ENCODE results near the gene GUCY1A1. TPM values are rescaled to one million over a fixed set of nuclear protein-coding genes. Genes with fewer than 3 reads are reported as not detected.

Gene GUCY1A1, protein sequence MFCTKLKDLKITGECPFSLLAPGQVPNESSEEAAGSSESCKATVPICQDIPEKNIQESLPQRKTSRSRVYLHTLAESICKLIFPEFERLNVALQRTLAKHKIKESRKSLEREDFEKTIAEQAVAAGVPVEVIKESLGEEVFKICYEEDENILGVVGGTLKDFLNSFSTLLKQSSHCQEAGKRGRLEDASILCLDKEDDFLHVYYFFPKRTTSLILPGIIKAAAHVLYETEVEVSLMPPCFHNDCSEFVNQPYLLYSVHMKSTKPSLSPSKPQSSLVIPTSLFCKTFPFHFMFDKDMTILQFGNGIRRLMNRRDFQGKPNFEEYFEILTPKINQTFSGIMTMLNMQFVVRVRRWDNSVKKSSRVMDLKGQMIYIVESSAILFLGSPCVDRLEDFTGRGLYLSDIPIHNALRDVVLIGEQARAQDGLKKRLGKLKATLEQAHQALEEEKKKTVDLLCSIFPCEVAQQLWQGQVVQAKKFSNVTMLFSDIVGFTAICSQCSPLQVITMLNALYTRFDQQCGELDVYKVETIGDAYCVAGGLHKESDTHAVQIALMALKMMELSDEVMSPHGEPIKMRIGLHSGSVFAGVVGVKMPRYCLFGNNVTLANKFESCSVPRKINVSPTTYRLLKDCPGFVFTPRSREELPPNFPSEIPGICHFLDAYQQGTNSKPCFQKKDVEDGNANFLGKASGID
- polyA plus RNA-seq (ENCODE audit: low read depth in 6 of 6), result 1 to 10 TPM in 5 of 6 donors, under 1 TPM in 1; 0.76 to 4.9 (median 2.5) TPM

DNA sequence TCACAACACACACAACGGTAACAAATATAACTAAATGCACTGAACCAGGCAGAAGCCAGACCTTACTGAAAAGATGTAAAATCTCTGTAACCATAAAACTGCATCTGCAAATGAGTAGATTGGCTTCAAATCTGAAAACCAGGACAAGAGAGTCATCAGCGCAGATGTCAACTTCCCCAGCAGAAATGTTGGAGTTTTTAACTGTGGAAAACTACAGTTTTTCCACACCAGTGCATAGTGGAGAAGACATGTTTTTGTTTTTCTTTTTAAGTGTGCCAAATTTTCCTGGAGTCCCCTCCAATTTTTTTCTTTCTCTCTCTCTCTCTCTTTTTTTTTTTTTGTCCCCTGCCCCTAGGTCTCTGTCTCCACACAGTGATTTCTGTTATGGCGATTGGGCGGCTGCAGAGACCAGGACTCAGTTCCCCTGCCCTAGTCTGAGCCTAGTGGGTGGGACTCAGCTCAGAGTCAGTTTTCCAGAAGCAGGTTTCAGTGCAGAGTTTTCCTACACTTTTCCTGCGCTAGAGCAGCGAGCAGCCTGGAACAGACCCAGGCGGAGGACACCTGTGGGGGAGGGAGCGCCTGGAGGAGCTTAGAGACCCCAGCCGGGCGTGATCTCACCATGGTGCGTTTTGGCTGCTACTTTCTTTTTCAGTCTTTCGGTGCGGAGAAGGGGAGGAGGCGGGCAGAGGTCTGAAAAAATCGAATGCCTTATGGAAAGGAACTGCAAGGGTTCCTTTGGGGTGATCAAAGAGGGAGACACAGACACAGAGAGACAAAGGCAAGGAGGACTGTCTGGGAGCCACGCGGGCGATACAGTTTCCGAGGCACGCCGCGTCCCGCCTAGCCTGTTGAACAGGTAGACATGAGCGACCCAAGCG, at the start of gene GUCY1A1:
GUCY1A1 (plus strand) TSS at position 505 of the 878 bp plus-strand sequence. CDS start 30,020 bp downstream, outside the sequence.
- no peaks in the 10 kb centered on the region for H3K9me3 Mint-ChIP-seq
- H3K27me3 Mint-ChIP-seq, result peaks cover 26 to 30% (median 30%) of the 10 kb centered on the region in 3 donors
- H3K36me3 Mint-ChIP-seq, result no peaks in the 10 kb centered on the region
- ATAC-seq (ENCODE audit: low read depth in 2 of 2), result peak; percentile 13 to 15
- H3K4me3 Mint-ChIP-seq, result peak within 1 kb of the TSS; percentile 83 to 98 (median 96)
- peak; percentile 15 for DNase-seq
- peaks cover 5 to 20% (median 16%) of the 10 kb centered on the region in 3 donors for H3K4me1 Mint-ChIP-seq
- H3K27ac Mint-ChIP-seq, result peak within 1 kb of the TSS; percentile 12 to 95 (median 74)

DNA sequence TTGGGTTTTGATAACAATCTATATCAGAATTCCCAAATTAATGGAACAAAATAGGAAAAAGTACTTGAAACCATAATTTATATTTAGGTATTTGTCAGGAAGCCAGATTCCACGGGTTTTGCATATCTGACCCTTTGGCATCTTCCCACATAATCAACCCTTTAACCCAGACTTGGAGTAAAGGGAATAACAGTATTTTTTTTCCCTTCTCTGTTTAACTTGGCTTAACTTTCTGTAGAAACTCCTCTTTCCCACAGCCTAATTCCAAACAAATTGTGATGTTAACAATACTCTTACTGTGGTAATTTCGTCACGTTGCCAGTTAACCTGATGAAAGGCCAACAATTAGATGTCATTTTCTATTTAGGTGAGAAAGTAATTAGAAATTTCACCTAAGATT, 49.4 kb upstream of the GUCY1A1 start:
- Mint-ChIP-seq H3K27ac (no peak overlapping the region), H3K4me1 (peaks cover 5 to 10% (median 8%) of the 10 kb centered on the region in 3 donors), H3K9me3 (no peaks in the 10 kb centered on the region), H3K27me3 (no peaks in the 10 kb centered on the region), H3K4me3 (no peak overlapping the region), H3K36me3 (no peaks in the 10 kb centered on the region)
- ATAC-seq (ENCODE audit: low read depth in 2 of 2) (no peak), DNase-seq (no peak)

DNA sequence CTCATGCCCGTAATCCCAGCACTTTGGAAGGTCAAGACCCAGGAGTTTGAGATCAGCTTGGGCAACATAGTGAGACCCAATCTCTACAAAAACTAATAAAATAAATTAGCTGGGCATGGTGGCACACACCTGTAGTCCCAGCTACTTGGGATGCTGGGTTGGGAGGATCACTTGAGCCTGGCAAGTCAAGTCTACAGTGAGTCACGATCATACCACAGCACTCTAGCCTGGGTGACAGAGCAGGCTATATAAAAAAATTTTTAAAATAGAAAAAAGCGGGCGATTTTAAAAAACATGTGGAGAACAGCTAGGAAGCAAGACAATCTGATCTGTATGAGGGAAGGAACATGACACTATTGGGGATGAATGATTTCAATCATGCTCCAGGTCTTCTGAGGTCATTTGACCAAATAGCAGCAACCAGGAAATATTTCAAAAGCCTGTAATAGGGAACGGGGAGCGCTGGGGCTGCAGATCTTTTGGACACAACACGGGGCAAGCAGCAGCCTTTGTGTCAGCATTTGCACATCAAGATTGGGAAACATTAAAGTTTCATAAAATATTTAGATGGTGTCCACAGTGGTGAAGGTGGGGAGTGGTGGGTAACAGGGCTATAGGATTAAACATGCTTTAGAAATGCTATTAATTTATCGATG, 48.3 kb upstream of the GUCY1A1 start:
- H3K4me1 Mint-ChIP-seq, result peaks cover 5 to 10% (median 8%) of the 10 kb centered on the region in 3 donors
- ATAC-seq (ENCODE audit: low read depth in 2 of 2) (no peak), DNase-seq (no peak)
- H3K27ac Mint-ChIP-seq, result no peak overlapping the region
- no peaks in the 10 kb centered on the region for H3K27me3 Mint-ChIP-seq
- H3K36me3 Mint-ChIP-seq, result no peaks in the 10 kb centered on the region
- no peaks in the 10 kb centered on the region for H3K9me3 Mint-ChIP-seq
- H3K4me3 Mint-ChIP-seq, result no peak overlapping the region

DNA sequence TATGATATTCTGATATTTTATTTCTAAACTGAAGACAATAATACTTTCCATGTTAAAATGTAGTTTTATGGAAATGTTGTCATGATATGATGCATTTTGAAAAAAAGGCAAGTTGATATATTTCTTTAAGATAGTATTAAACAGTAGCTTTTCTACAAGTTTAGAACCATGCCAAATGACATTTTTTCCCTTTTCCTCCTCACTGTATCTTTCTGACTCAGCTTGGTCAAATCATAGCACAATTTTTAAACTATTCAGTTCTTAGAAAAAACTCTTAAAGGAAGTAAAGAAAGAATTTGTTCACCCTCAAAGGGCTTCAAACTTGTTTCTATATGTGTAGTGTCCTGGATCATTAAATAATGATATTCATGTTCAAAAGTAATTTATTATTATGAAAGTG, 46.0 kb upstream of the GUCY1A1 start:
- Mint-ChIP-seq H3K27ac (no peak overlapping the region), H3K4me3 (no peak overlapping the region), H3K4me1 (peaks cover 0 to 2% (median 1%) of the 10 kb centered on the region in 3 donors), H3K9me3 (no peaks in the 10 kb centered on the region), H3K36me3 (no peaks in the 10 kb centered on the region), H3K27me3 (no peaks in the 10 kb centered on the region)
- no peak for DNase-seq
- no peak for ATAC-seq (ENCODE audit: low read depth in 2 of 2)

DNA sequence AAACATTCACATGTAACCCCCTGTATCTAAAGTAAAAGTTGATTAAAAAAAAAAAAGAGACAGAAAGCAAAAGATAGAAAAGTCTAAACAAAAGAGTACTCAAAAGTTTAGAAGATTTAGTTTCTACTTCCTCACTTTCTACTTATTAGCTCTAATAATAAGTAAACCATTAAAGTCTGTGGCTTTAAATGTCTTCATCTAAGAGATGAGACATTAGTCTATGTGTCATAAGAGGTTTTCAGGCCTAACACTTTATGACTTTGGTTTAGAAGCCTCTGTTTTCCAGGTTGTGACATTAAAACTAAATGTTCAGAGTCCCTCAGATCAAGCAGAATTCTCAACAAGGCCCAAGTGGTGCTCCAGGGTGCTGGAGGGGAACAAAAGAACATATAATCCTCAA, 42.2 kb upstream of the GUCY1A1 start:
- no peaks in the 10 kb centered on the region for H3K4me1 Mint-ChIP-seq
- no peak for ATAC-seq (ENCODE audit: low read depth in 2 of 2)

DNA sequence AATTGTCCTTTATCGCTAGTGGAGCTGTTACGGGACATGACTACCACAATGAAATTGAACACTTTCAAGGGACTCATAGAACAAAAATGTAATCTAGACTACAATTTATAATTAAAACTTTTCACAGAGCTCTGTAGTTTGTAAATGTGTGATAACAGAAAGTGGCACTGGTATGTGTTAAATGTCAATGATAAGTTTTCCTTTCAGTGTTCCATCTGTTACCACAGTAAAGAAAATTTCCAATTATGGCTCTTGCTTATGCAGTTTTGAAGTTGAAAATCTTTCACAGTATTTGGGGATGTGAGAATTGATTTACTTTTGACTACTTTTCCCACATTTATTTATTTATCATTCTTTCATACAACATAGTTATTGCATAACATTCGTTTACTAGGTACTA, 40.1 kb upstream of the GUCY1A1 start:
- Mint-ChIP-seq H3K27me3 (no peaks in the 10 kb centered on the region), H3K4me1 (no peaks in the 10 kb centered on the region), H3K4me3 (no peak overlapping the region), H3K27ac (no peak overlapping the region), H3K36me3 (no peaks in the 10 kb centered on the region), H3K9me3 (no peaks in the 10 kb centered on the region)
- DNase-seq, result no peak
- no peak for ATAC-seq (ENCODE audit: low read depth in 2 of 2)

More for the DNA sequence above, 42.2 kb upstream of the GUCY1A1 start:
- Mint-ChIP-seq H3K36me3 (no peaks in the 10 kb centered on the region), H3K27ac (no peak overlapping the region), H3K4me3 (no peak overlapping the region), H3K27me3 (no peaks in the 10 kb centered on the region), H3K9me3 (no peaks in the 10 kb centered on the region)
- DNase-seq, result no peak

DNA sequence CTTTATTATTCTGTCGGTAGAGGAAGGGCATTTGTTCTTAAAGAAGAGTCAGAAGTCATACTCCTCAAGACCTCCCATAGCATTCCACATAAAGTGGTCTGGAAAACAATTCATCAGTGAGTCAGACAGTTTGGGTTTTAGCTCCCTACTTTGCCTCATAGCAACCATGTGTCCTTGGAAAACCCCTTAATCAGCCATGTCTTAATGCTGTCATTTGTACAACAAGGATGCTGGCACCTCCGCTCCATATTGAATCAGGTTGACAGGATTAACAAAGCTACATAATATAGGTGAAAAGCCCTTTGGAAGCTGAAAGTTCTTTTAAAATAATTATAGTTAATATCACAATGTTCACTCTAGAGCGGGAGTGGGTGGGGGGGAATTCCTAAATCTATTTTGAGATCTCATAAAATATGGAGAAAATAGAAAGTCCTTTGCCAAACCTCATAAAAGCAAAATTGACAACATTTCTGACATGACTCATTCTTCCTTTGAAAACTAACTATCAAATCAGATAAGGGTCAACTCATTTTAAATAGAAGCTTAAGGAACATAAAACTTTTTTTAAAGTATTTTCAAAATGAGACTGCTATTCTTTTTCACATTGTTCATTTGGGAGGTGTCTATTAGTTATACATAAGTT, 37.3 kb upstream of the GUCY1A1 start:
- no peaks in the 10 kb centered on the region for H3K27me3 Mint-ChIP-seq
- no peak for DNase-seq
- no peaks in the 10 kb centered on the region for H3K36me3 Mint-ChIP-seq
- no peak for ATAC-seq (ENCODE audit: low read depth in 2 of 2)
- H3K27ac Mint-ChIP-seq, result no peak overlapping the region
- no peaks in the 10 kb centered on the region for H3K4me1 Mint-ChIP-seq
- no peaks in the 10 kb centered on the region for H3K9me3 Mint-ChIP-seq
- H3K4me3 Mint-ChIP-seq, result no peak overlapping the region

DNA sequence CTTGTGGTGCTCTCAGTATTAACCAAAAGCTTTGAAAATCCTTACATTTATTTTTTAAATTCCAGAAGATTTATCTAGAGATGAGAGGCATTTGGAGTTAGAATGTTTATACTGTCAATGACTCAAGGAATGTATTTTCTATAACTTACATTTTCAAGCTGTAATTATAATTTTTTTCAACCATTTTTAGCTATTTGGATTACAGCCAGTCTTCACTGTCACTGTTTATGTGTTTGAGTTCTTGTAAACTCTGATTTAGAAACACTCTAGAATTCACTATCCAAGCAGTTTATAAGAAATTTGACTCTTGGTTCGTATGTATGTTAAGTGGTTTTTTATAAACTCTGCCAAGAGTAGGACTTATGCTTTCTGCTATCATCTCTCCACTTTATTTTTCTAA, 36.7 kb upstream of the GUCY1A1 start:
- H3K4me1 Mint-ChIP-seq, result peaks cover 0 to 1% (median 0%) of the 10 kb centered on the region in 3 donors
- H3K4me3 Mint-ChIP-seq, result no peak overlapping the region
- no peak for DNase-seq
- no peak overlapping the region for H3K27ac Mint-ChIP-seq
- H3K9me3 Mint-ChIP-seq, result peaks cover 0 to 1% (median 0%) of the 10 kb centered on the region in 7 donors
- ATAC-seq (ENCODE audit: low read depth in 2 of 2), result no peak
- no peaks in the 10 kb centered on the region for H3K36me3 Mint-ChIP-seq
- no peaks in the 10 kb centered on the region for H3K27me3 Mint-ChIP-seq

DNA sequence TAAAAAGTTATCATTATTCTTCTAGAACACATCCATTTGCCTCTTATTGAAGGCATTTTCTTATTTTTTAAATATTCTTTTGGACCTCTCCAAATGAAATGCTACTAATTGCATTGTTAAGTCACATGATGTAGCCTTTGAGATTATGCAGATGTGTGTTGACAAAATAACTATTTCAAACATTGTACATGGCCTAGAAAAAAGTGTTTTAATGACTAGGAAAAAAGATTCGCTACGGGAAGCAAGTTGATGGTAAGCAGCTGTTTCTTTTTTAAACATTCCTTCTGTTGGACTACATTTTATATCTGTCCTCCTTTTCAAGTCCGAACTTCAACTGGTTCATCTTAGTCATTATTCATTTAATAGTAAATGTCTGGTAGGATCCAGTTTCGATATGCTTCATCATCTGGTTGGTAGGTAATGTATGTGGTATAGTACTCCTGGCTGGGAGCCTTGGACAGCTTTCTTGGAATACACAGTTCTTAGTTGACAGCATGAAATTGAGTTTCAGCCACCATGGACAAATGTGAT, 34.3 kb upstream of the GUCY1A1 start:
- Mint-ChIP-seq H3K4me1 (peaks cover 0 to 3% (median 0%) of the 10 kb centered on the region in 3 donors), H3K36me3 (no peaks in the 10 kb centered on the region), H3K9me3 (peaks cover 0 to 1% (median 0%) of the 10 kb centered on the region in 7 donors), H3K27ac (no peak overlapping the region), H3K4me3 (no peak overlapping the region), H3K27me3 (peaks cover 0 to 3% (median 0%) of the 10 kb centered on the region in 3 donors)
- ATAC-seq (ENCODE audit: low read depth in 2 of 2), result no peak
- DNase-seq, result no peak

DNA sequence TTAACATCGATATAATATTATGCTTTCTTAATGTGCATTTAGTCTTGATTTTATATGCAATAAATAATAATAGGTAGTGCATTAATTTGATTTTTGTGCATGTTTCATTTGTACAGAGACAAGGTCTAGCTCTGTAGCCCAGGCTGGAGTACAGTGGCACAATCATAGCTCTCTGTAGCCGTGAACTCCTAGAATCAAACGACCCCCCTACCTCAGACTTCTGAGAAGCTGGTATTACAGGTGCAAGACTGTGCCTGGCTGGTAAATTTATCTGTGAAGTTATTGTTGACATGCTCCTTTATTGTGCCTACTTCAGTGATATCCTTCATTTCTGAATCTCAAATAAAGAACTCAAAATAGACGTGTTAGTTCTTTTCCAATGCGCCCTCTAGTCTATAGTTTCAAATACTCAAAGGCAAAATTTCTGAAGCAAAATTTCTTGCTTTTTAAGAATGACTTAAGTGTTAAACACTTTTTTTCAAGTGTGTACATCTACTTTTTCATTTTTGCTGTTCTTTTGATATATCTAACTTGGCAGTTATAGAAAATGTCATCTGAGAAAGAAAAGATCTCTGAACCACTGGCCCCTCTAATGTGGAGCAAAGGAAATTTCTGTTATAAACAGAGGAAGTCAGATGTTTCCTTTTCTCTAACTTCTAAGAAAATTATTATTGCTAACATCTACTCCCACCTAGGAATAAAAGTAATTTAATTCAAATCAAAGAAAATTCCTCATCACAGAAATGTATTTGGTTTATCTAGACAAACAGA, 28.3 kb upstream of the GUCY1A1 start:
- DNase-seq (no peak), ATAC-seq (ENCODE audit: low read depth in 2 of 2) (no peak)
- H3K27me3 Mint-ChIP-seq, result peaks cover 0 to 3% (median 0%) of the 10 kb centered on the region in 3 donors
- peaks cover 0 to 1% (median 0%) of the 10 kb centered on the region in 7 donors for H3K9me3 Mint-ChIP-seq
- H3K36me3 Mint-ChIP-seq, result no peaks in the 10 kb centered on the region
- H3K4me1 Mint-ChIP-seq, result peaks cover 0 to 13% (median 6%) of the 10 kb centered on the region in 3 donors
- H3K27ac Mint-ChIP-seq, result no peak overlapping the region
- H3K4me3 Mint-ChIP-seq, result peak overlapping the region in 1 of 8 donors; percentile 22

DNA sequence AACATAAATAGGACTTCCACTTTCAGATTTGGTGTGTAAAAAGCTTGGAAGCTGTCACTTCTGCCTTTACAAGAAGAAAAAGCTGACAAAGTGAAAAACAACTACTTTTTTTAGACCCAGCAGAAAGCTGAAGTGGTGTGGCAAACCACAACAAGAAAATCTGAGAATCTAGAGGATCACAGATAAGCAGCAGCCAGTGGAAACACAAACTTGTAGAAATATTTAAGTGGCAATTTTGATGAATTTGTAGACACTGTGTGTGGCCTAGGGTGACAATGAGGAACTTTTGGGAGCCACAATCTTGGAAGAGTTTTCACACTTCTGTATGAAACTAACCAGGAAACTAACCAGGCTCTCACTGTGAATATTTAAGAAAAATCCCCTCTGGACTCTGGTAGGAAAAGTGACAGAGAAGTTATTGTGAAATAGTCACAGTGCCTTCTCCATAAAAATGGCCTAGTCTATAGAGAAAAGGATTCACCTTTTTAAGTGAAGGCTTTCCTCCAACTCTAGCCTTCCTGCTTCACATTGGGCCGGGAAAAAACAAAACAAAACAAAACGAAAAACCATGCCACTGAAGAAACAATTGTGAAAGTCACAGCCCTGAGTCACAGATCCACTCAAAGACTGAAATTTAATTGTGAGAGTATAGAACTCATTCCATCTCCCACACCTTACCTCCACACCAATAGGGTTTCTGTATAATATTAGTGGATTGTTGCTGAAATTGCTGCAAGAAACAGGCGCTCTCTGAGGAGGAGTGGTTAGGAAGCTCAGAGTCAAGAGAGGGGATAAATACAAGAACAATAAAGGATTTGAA, 26.7 kb upstream of the GUCY1A1 start:
- no peak for DNase-seq
- no peak for ATAC-seq (ENCODE audit: low read depth in 2 of 2)

More for the DNA sequence above, 26.7 kb upstream of the GUCY1A1 start:
- no peak overlapping the region for H3K27ac Mint-ChIP-seq
- H3K4me3 Mint-ChIP-seq, result no peak overlapping the region
- no peaks in the 10 kb centered on the region for H3K9me3 Mint-ChIP-seq
- H3K36me3 Mint-ChIP-seq, result no peaks in the 10 kb centered on the region
- H3K4me1 Mint-ChIP-seq, result peaks cover 0 to 13% (median 5%) of the 10 kb centered on the region in 3 donors
- peaks cover 0 to 3% (median 0%) of the 10 kb centered on the region in 3 donors for H3K27me3 Mint-ChIP-seq

Data from naive B cell (primary cell).